Right atrium auricular region (tissue), 2 donors: Measurements from ENCODE around the gene PHKB. TPM values are rescaled to one million over a fixed set of nuclear protein-coding genes. Genes with fewer than 3 reads are reported as not detected.

ENCODE experiments used
- DNase-seq: peaks from one replicate; pipeline ENCODE4 v3.0.0-alpha.2; 2019; ENCODE audit warnings: low spot score
- H3K27ac ChIP-seq, 2 donors: fragments of 200-600 bp; sonication (generic); 1 replicate in 1 of 2; 2 replicates in 1 of 2; pipeline ENCODE4 v1.5.1; 2016 to 2019
- H3K27me3 ChIP-seq, 2 donors: fragments of 200-600 bp; sonication (generic); one replicate each; pipeline versions ENCODE4 v1.5.1 to v1.6.0; 2017 to 2019
- H3K36me3 ChIP-seq: fragments of 200-600 bp; sonication (generic); one replicate; pipeline ENCODE4 v1.5.1; 2016
- H3K4me1 ChIP-seq, 2 donors: fragments of 200-600 bp; sonication (generic); one replicate each; pipeline versions ENCODE4 v1.5.1 to v1.6.0; 2017 to 2019
- H3K4me3 ChIP-seq, 2 donors: fragments of 200-600 bp; sonication (generic); 1 replicate in 1 of 2; 2 replicates in 1 of 2; pipeline ENCODE4 v1.5.1; 2017 to 2019; ENCODE audit warnings: mild to moderate bottlenecking in 1 of 2, moderate library complexity in 1 of 2
- H3K9me3 ChIP-seq, 2 donors: fragments of 200-600 bp; sonication (generic); one replicate each; pipeline ENCODE4 v1.5.1; 2019
- total RNA-seq, 2 donors: library from RNA; depleted of rRNA; stranded (reverse); fragments of >200 nt; gene quantifications; one replicate each; pipeline ENCODE4 v1.1.0, GENCODE V29; 2016
- TF ChIP-seq, protein P1 (sequence below), 2 donors: fragments of 200-600 bp; sonication (generic); IDR thresholded peaks; one replicate each; pipeline ENCODE4 v1.5.1; 2019; ENCODE audit warnings: antibody characterized with exemption in 2 of 2

Gene PHKB
- total RNA-seq, 2 donors from 2014 or later, result 43.4 to 43.7 TPM

DNA sequence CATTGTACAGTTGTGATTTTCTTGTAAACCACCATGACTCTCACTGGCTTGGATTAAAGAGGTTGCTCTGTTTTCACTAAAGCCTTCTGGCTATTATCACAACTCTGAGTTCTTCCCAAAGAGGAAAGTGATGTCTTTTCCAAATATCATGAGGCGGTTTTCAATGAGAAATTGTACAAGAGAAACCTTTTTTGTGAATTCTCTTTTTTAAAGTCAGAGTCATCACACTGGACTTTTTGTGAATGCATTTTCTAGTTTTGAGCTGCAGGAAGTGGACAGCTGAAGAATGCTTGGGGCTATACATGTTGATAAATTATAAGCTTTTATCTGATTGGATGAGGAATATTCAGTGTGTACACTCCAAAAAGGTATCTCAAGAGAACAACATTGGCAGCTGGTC, 100.2 kb downstream of the PHKB start:
- no peaks in the 10 kb centered on the region for H3K9me3 ChIP-seq
- DNase-seq, result no peak
- peaks cover 0 to 9% of the 10 kb centered on the region in 2 donors for H3K4me1 ChIP-seq
- no peaks in the 10 kb centered on the region for H3K27me3 ChIP-seq
- H3K27ac ChIP-seq, result no peak overlapping the region
- TF ChIP-seq, protein P1, sequence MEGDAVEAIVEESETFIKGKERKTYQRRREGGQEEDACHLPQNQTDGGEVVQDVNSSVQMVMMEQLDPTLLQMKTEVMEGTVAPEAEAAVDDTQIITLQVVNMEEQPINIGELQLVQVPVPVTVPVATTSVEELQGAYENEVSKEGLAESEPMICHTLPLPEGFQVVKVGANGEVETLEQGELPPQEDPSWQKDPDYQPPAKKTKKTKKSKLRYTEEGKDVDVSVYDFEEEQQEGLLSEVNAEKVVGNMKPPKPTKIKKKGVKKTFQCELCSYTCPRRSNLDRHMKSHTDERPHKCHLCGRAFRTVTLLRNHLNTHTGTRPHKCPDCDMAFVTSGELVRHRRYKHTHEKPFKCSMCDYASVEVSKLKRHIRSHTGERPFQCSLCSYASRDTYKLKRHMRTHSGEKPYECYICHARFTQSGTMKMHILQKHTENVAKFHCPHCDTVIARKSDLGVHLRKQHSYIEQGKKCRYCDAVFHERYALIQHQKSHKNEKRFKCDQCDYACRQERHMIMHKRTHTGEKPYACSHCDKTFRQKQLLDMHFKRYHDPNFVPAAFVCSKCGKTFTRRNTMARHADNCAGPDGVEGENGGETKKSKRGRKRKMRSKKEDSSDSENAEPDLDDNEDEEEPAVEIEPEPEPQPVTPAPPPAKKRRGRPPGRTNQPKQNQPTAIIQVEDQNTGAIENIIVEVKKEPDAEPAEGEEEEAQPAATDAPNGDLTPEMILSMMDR (IDR thresholded peaks at IDR 0.05), result no peak
- H3K36me3 ChIP-seq, result no peaks in the 10 kb centered on the region
- no peak overlapping the region for H3K4me3 ChIP-seq

DNA sequence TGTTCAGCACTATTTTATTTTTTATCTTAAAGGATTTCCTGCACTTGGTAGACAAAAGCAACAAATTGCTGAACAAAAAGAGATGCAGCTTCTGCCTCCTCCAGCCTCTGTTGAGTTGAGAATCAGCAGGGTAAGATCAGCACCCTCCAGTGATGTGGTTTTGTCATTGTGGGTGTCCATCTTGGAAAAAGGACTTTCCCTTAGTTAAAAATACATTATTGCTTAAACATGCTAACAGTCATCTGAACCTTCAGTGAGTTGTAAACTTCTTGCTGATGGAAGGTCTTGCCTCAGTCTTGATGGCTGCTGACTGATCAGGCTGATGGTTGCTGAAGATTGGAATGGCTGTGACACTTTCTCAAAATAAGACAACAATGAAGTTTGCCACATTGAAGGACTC, 101.2 kb downstream of the PHKB start:
- H3K4me3 ChIP-seq, result no peak overlapping the region
- no peak for DNase-seq
- no peak overlapping the region for H3K27ac ChIP-seq

DNA sequence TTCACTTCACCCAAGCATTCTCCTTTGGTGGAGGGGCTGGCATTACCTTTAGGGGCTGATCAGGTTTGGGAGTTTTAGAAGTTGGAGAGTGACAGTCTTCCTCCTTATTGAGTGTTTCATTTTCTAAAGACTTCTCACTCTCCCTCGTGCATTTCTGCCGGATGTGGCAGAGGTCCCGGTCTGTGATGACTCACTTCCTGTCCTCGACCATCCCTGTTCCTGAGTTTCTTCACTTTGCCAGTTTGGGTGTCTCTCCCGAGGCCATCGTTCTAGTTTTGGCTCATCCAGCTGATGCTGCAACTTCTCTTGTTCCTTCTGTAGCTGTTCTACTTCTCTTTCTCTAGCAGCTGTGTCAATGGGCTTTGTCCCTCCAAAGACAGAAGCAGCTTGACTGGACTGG, 104.3 kb downstream of the PHKB start:
- Histone ChIP-seq H3K36me3 (no peaks in the 10 kb centered on the region), H3K4me3 (no peak overlapping the region), H3K4me1 (peaks cover 0 to 9% of the 10 kb centered on the region in 2 donors), H3K27ac (peak overlapping the region in 1 of 2 donors; percentile 28), H3K27me3 (no peaks in the 10 kb centered on the region), H3K9me3 (no peaks in the 10 kb centered on the region)
- TF ChIP-seq, protein P1 (IDR thresholded peaks at IDR 0.05), result no peak
- DNase-seq, result peak; percentile 81

More for the DNA sequence above, 101.2 kb downstream of the PHKB start:
- H3K36me3 ChIP-seq, result no peaks in the 10 kb centered on the region
- TF ChIP-seq, protein P1 (IDR thresholded peaks at IDR 0.05), result no peak
- H3K9me3 ChIP-seq, result no peaks in the 10 kb centered on the region
- no peaks in the 10 kb centered on the region for H3K27me3 ChIP-seq
- peaks cover 0 to 9% of the 10 kb centered on the region in 2 donors for H3K4me1 ChIP-seq

DNA sequence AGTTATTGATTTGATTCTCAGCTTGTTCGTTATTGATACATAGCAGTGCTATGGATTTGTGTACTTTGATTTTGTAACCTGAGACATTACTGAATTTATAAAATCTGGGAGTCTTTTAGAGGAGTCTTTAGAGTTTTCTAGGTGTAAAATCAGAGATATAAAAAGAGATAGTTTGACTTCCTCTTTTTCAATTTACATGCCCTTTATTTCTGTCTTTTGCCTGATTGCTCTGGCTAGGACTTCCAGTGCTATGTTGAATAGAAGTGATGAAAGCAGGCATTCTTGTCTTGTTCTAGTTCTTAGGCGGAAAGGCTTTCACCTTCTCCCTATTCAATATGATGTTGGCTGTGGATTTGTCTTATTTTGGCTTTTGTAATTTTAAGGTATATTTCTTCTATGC, 106.2 kb downstream of the PHKB start:
- no peaks in the 10 kb centered on the region for H3K9me3 ChIP-seq
- no peaks in the 10 kb centered on the region for H3K36me3 ChIP-seq
- H3K27ac ChIP-seq, result no peak overlapping the region
- no peak for DNase-seq
- TF ChIP-seq, protein P1 (IDR thresholded peaks at IDR 0.05), result no peak
- H3K27me3 ChIP-seq, result no peaks in the 10 kb centered on the region
- peaks cover 0 to 9% of the 10 kb centered on the region in 2 donors for H3K4me1 ChIP-seq
- no peak overlapping the region for H3K4me3 ChIP-seq

DNA sequence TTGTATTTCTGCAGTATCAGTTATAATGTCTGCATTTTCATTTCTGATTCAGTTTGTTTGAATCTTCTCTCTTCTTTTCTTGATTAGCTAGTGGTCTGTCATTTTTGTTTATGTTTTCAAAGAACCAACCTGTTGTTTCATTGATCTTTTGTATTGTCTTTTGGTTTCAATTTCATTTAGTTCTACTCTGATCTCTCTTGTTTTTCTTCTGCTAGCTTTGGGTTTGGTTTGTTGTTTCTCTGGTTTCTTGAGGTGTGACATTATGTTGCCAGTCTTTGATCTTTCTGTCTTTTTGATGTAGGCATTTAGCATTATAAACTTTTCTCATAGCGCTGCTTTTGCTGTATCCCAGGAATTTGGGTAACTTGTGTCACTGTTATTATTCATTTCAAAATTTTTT, 107.2 kb downstream of the PHKB start:
- peaks cover 0 to 9% of the 10 kb centered on the region in 2 donors for H3K4me1 ChIP-seq

DNA sequence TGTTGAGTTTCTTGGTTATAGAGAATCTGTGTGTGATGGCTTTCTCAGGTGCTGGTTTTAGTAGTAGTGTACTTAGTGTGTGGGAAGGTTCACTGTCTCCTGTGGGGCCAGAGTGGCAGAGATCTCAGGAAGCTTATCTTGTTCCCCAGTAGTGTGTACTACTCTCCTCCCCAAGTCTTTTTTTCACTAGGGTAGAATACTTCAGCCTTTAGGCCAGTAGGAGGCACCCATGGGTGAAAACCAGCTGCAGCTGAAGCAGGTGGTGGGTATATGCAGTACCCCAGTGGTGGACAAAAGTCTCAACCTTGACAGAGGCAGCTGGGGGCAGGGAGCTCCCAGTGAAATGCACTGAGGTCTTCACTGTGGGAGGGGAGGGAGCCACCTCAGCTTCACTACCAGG, 109.9 kb downstream of the PHKB start:
- Histone ChIP-seq H3K9me3 (no peaks in the 10 kb centered on the region), H3K27ac (no peak overlapping the region), H3K27me3 (no peaks in the 10 kb centered on the region), H3K4me3 (no peak overlapping the region), H3K4me1 (peaks cover 0 to 5% of the 10 kb centered on the region in 2 donors), H3K36me3 (no peaks in the 10 kb centered on the region)
- no peak for DNase-seq
- TF ChIP-seq, protein P1 (IDR thresholded peaks at IDR 0.05), result no peak

More for the DNA sequence above, 107.2 kb downstream of the PHKB start:
- TF ChIP-seq, protein P1 (IDR thresholded peaks at IDR 0.05), result no peak
- no peaks in the 10 kb centered on the region for H3K9me3 ChIP-seq
- H3K36me3 ChIP-seq, result no peaks in the 10 kb centered on the region
- no peaks in the 10 kb centered on the region for H3K27me3 ChIP-seq
- no peak overlapping the region for H3K27ac ChIP-seq
- DNase-seq, result no peak
- H3K4me3 ChIP-seq, result no peak overlapping the region
